Neural cell (in vitro differentiated cells): ENCODE results near the gene GPR152.
"Not testable (repeated sequence)": the region's sequence is repeated elsewhere in the genome, so short reads cannot be mapped to it uniquely, and the experiment has no call there.

Experiments used
- CTCF ChIP-seq: fragments of 450-650 bp; IDR thresholded peaks from 2 replicates; pipeline ENCODE4 v1.5.1; 2014; ENCODE audit warnings: antibody characterized with exemption, mild to moderate bottlenecking, moderate library complexity; ENCODE audit not compliant: poor library complexity, severe bottlenecking
- EP300 ChIP-seq: fragments of 450-650 bp; conservative IDR thresholded peaks from 2 replicates; pipeline ENCODE4 v1.6.1; 2014; ENCODE audit warnings: antibody characterized with exemption, mild to moderate bottlenecking, moderate library complexity; ENCODE audit not compliant: poor library complexity, severe bottlenecking
- EZH2 ChIP-seq: fragments of 200-600, 300-800 bp; shearing (Covaris generic), sonication (generic); IDR thresholded peaks from 2 replicates; pipeline ENCODE4 v1.6.1; 2014; ENCODE audit warnings: antibody characterized with exemption, low read length, borderline replicate concordance, mild to moderate bottlenecking; ENCODE audit not compliant: insufficient read depth, poor library complexity, severe bottlenecking
- MXI1 ChIP-seq: fragments of 450-650 bp; conservative IDR thresholded peaks from 2 replicates; pipeline ENCODE4 v1.6.1; 2014; ENCODE audit warnings: antibody characterized with exemption, mild to moderate bottlenecking; ENCODE audit not compliant: poor library complexity, severe bottlenecking
- POLR2AphosphoS5 ChIP-seq: IDR thresholded peaks from 2 replicates; pipeline ENCODE4 v1.6.1; 2012
- RAD21 ChIP-seq: fragments of 450-650 bp; conservative IDR thresholded peaks from 2 replicates; pipeline ENCODE4 v1.6.1; 2014; ENCODE audit warnings: antibody characterized with exemption, mild to moderate bottlenecking, moderate library complexity
- REST ChIP-seq: IDR thresholded peaks from 2 replicates; pipeline ENCODE4 v1.6.1; 2012; ENCODE audit warnings: borderline replicate concordance
- SMC3 ChIP-seq: fragments of 450-650 bp; conservative IDR thresholded peaks from 2 replicates; pipeline ENCODE4 v1.6.1; 2014; ENCODE audit warnings: antibody characterized with exemption, mild to moderate bottlenecking, moderate library complexity; ENCODE audit not compliant: poor library complexity

- TF ChIP-seq POLR2AphosphoS5, EP300, RAD21, EZH2, CTCF, SMC3, REST, MXI1: not testable (repeated sequence)
Observed at GRCh38 chr11:67402192-67402839, 50.2 kb downstream of the GPR152 start.
